Mammary epithelial cell (primary cell): Measurements from ENCODE around the gene IL9R.

Source experiments
- CTCF ChIP-seq, 2 donors: IDR thresholded peaks in 1 of 2; conservative IDR thresholded peaks in 1 of 2; 2 replicates each; pipeline ENCODE4 v1.5.1; 2011 to 2012; ENCODE audit warnings: inconsistent platforms in 2 of 2, low read length in 2 of 2, mild to moderate bottlenecking in 2 of 2, control low read depth in 1 of 2, low read depth in 1 of 2; ENCODE audit not compliant: insufficient read depth in 1 of 2; ENCODE audit errors: extremely low read depth in 1 of 2
- EZH2 ChIP-seq: IDR thresholded peaks from 2 replicates; pipeline ENCODE4 v1.6.1; 2012; ENCODE audit warnings: low read length, inconsistent platforms, borderline replicate concordance

- TF ChIP-seq CTCF (conservative IDR thresholded peaks at IDR 0.05 in 1 of 2, IDR thresholded peaks at IDR 0.05 in 1 of 2; ENCODE audit: extremely low read depth in 1 of 2, insufficient read depth in 1 of 2, low read depth in 1 of 2, low read length in 2 of 2) (no peak), EZH2 (no peak)
Observed at GRCh38 chrX:156001001-156001666, 3.6 kb downstream of the IL9R start.
